ENCODE results near the gene CBL.

DNA sequence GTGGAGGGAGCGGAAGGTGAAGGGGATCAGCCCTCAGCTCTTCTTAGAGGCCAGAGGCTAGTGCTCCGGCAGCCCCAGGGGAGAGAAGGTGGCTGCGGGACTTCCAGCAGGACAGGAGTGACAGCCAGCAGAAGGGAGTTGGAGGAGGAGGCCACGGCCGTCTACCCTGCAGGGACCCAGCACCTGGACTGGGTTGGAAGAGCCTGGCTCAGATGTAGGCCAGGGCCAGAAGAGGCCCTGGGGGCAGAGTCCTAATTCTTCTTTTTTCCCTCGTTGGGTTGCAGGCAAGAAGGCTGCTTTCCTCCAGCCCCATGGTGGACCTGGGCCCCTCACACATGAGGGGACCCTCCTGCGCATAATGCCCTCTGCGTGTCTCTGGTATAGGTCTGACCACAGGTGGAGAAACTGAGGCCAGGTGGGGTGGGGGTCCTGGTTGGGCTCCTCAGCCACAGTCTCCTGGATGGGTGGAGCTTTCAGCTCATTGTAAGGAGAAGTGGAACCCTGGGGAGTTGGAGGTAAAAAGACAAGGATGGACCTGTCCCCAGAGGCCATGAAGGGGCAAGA, 113.1 kb downstream of the CBL start:
- TF ChIP-seq, protein P1, sequence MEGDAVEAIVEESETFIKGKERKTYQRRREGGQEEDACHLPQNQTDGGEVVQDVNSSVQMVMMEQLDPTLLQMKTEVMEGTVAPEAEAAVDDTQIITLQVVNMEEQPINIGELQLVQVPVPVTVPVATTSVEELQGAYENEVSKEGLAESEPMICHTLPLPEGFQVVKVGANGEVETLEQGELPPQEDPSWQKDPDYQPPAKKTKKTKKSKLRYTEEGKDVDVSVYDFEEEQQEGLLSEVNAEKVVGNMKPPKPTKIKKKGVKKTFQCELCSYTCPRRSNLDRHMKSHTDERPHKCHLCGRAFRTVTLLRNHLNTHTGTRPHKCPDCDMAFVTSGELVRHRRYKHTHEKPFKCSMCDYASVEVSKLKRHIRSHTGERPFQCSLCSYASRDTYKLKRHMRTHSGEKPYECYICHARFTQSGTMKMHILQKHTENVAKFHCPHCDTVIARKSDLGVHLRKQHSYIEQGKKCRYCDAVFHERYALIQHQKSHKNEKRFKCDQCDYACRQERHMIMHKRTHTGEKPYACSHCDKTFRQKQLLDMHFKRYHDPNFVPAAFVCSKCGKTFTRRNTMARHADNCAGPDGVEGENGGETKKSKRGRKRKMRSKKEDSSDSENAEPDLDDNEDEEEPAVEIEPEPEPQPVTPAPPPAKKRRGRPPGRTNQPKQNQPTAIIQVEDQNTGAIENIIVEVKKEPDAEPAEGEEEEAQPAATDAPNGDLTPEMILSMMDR (IDR thresholded peaks at IDR 0.05; ENCODE audit: low read depth, low read length) = no peak
- TF ChIP-seq POLR2A (IDR thresholded peaks at IDR 0.05; ENCODE audit: extremely low read depth, insufficient read length) = no peak
